Uterus (tissue), 4 donors: ENCODE data around the gene MPP3. TPM values are rescaled to one million over a fixed set of nuclear protein-coding genes. Genes with fewer than 3 reads are reported as not detected.
"Not testable (repeated sequence)": the region's sequence is repeated elsewhere in the genome, so short reads cannot be mapped to it uniquely, and the experiment has no call there.

ENCODE experiments used
- DNase-seq, 2 donors: peaks; one replicate each; pipeline ENCODE4 v3.0.0-alpha.2; 2019 to 2020
- H3K27ac ChIP-seq, 2 donors: fragments of 200-600 bp; sonication (generic); 1 replicate in 1 of 2; 2 replicates in 1 of 2; pipeline ENCODE4 v1.5.1; 2016 to 2018
- H3K27me3 ChIP-seq, 2 donors: fragments of 200-600 bp; sonication (generic); one replicate each; pipeline ENCODE4 v1.5.1; 2018 to 2019; ENCODE audit warnings: control low read depth in 1 of 2
- H3K36me3 ChIP-seq, 2 donors: fragments of 200-600 bp; sonication (generic); one replicate each; pipeline ENCODE4 v1.5.1; 2019; ENCODE audit warnings: control low read depth in 1 of 2
- H3K4me1 ChIP-seq, 2 donors: fragments of 200-600 bp; sonication (generic); one replicate each; pipeline ENCODE4 v1.5.1; 2018 to 2019; ENCODE audit warnings: control low read depth in 1 of 2
- H3K4me3 ChIP-seq, 2 donors: fragments of 200-600 bp; sonication (generic); 1 replicate in 1 of 2; 2 replicates in 1 of 2; pipeline ENCODE4 v1.5.1; 2018 to 2019; ENCODE audit warnings: mild to moderate bottlenecking in 1 of 2
- H3K9me3 ChIP-seq, 2 donors: fragments of 200-600 bp; sonication (generic); one replicate each; pipeline ENCODE4 v1.5.1; 2019; ENCODE audit warnings: control low read depth in 1 of 2
- CTCF ChIP-seq, 4 experiments: fragments of 200-600 bp in 2 of 4; fragments of 450-650 bp in 2 of 4; sonication (generic) in 2 of 4; IDR thresholded peaks; one replicate each; pipeline ENCODE4 v1.5.1; 2016 to 2019; ENCODE audit warnings: antibody characterized with exemption in 4 of 4, mild to moderate bottlenecking in 2 of 4, moderate library complexity in 1 of 4
- POLR2A ChIP-seq, 2 donors: fragments of 450-650 bp; IDR thresholded peaks; one replicate each; pipeline ENCODE4 v1.6.1; 2016; ENCODE audit warnings: antibody characterized with exemption in 2 of 2, mild to moderate bottlenecking in 1 of 2, moderate library complexity in 1 of 2
- intact Hi-C: fragments of 100-400 bp; cut with DNase I; formaldehyde crosslinking; loops from one replicate; pipeline ENCODE4 v1.15.1; 2023; ENCODE audit warnings: low total_unique reads
- total RNA-seq, 4 donors: library from RNA; depleted of rRNA in 3 of 4; stranded (reverse); fragments of >200 nt in 3 of 4; gene quantifications; one replicate each; pipeline versions ENCODE4 v1.1.0 to v1.2.4, GENCODE V29; 2014 to 2023
- donor health status: DM: yes; HTN: yes; CAD: no.

The MPP3 gene
- total RNA-seq, 4 donors from 2014 or later, result 5.6 to 21.2 (median 15.8) TPM

- Histone ChIP-seq H3K27me3 (no peaks in the 10 kb centered on the region), H3K27ac (no peak overlapping the region), H3K9me3 (no peaks in the 10 kb centered on the region), H3K4me3 (no peak overlapping the region), H3K36me3 (no peaks in the 10 kb centered on the region), H3K4me1 (no peaks in the 10 kb centered on the region)
- intact Hi-C loops, result loop anchor here (10.0 kb wide), 1 partner anchor 356 kb away; no protein-coding TSS in a partner anchor
- TF ChIP-seq POLR2A (IDR thresholded peaks at IDR 0.05) (no peak), CTCF (IDR thresholded peaks at IDR 0.05) (no peak)
- DNase-seq, result no peak
These were observed 33.9 kb downstream of the MPP3 start for GRCh38 chr17:43799047-43799446.

GRCh38 chr17:43798024-43798423 is 34.9 kb downstream of the MPP3 start:
- H3K4me3 ChIP-seq, H3K27ac ChIP-seq, H3K36me3 ChIP-seq, H3K4me1 ChIP-seq, DNase-seq, H3K9me3 ChIP-seq, H3K27me3 ChIP-seq: not testable (repeated sequence)
- intact Hi-C loops, result loop anchor here (10.0 kb wide), 1 partner anchor 357 kb away; no protein-coding TSS in a partner anchor

GRCh38 chr17:43792668-43793067 is 40.3 kb downstream of the MPP3 start:
- not testable (repeated sequence) for H3K27me3 ChIP-seq, H3K4me3 ChIP-seq, H3K27ac ChIP-seq, H3K4me1 ChIP-seq, H3K9me3 ChIP-seq, H3K36me3 ChIP-seq, DNase-seq
- intact Hi-C loops, result loop anchor here (10.0 kb wide), 1 partner anchor 362 kb away; no protein-coding TSS in a partner anchor

- H3K27me3 ChIP-seq, result no peaks in the 10 kb centered on the region
- H3K9me3 ChIP-seq, result no peaks in the 10 kb centered on the region
- H3K4me3 ChIP-seq, result no peak overlapping the region
- intact Hi-C loops, result loop anchor here (10.0 kb wide), 1 partner anchor 363 kb away; no protein-coding TSS in a partner anchor
- H3K4me1 ChIP-seq, result no peaks in the 10 kb centered on the region
- no peak overlapping the region for H3K27ac ChIP-seq
- TF ChIP-seq CTCF (IDR thresholded peaks at IDR 0.05) (no peak), POLR2A (IDR thresholded peaks at IDR 0.05) (no peak)
- no peak for DNase-seq
- no peaks in the 10 kb centered on the region for H3K36me3 ChIP-seq
These were observed 41.4 kb downstream of the MPP3 start for GRCh38 chr17:43791589-43791988.

GRCh38 chr17:43790311-43790940 is 42.5 kb downstream of the MPP3 start:
- H3K9me3 ChIP-seq, result no peaks in the 10 kb centered on the region
- no peaks in the 10 kb centered on the region for H3K4me1 ChIP-seq
- DNase-seq, result no peak
- TF ChIP-seq CTCF (IDR thresholded peaks at IDR 0.05) (no peak), POLR2A (IDR thresholded peaks at IDR 0.05) (no peak)
- intact Hi-C loops, result loop anchor here (10.0 kb wide), 1 partner anchor 364 kb away; no protein-coding TSS in a partner anchor
- H3K27ac ChIP-seq, result no peak overlapping the region
- no peak overlapping the region for H3K4me3 ChIP-seq
- no peaks in the 10 kb centered on the region for H3K36me3 ChIP-seq
- H3K27me3 ChIP-seq, result no peaks in the 10 kb centered on the region

GRCh38 chr17:43789482-43789881 is 43.5 kb downstream of the MPP3 start:
- no peak overlapping the region for H3K4me3 ChIP-seq
- H3K27ac ChIP-seq, result no peak overlapping the region
- H3K4me1 ChIP-seq, result no peaks in the 10 kb centered on the region
- no peaks in the 10 kb centered on the region for H3K9me3 ChIP-seq
- TF ChIP-seq POLR2A (IDR thresholded peaks at IDR 0.05) (no peak), CTCF (IDR thresholded peaks at IDR 0.05) (no peak)
- intact Hi-C loops, result no loop called here
- no peaks in the 10 kb centered on the region for H3K36me3 ChIP-seq
- no peak for DNase-seq
- no peaks in the 10 kb centered on the region for H3K27me3 ChIP-seq
